NCI-H2196 treated with DMSO at 0.1 percent for 48 hours (cell line): ENCODE results near the gene KYNU.
"Not testable (repeated sequence)": the region's sequence is repeated elsewhere in the genome, so short reads cannot be mapped to it uniquely, and the experiment has no call there.

Experiments
- DNase-seq: peaks from one replicate; lab custom pipeline; 2025; ENCODE audit not compliant: unreplicated experiment; lab: John Stamatoyannopoulos, UW

The KYNU gene

GRCh38 chr2:143084462-143084861 lies 207.0 kb downstream of the KYNU start:
- DNase-seq, result no peak

- no peak for DNase-seq
These were observed 207.8 kb downstream of the KYNU start for GRCh38 chr2:143085125-143085784.

DNA sequence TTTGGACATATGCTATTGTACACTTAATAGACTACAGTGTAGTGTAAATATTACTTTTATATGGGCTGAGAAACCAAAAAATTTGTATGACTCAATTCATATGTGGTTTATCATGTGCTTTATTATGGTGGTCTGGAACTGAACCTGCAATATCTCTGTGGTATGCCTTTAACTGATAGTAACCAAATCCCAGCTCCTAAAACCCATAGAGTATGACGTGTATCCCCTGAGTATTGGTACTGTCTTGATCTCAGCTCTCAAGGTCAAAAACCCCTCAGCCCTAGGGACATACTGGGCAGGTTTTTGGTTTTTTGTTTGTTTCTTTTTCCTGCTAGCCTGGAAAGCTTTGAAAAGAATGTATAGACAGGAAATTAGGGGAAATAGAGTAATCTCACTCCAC lies 209.6 kb downstream of the KYNU start:
- DNase-seq, result no peak

- DNase-seq, result no peak
These were observed 210.9 kb downstream of the KYNU start for GRCh38 chr2:143088388-143088787.

DNA sequence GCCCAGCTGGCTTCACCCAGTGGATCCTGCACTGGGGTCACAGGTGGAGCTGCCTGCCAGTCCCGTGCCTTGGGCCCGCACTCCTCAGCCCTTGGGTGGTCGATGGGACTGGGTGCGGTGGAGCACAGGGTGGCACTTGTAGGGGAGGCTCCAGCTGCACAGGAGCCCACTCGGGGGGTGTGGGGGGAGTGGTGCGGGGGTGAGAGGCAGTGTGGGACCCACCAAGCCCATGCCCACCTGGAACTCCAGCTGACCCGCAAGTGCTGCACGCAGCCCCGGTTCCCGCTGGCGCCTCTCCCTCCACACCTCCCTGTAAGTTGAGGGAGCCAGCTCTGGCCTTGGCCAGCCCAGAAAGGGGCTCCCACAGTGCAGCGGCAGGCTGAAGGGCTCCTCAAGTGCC lies 212.1 kb downstream of the KYNU start:
- not testable (repeated sequence) for DNase-seq
